GM18505 (cell line): Measurements from ENCODE around the gene TMEM26.

Experiments
- ATAC-seq: cut with Tn5 transposase; IDR thresholded peaks from one replicate; pipeline ENCODE4 v1.9.1; 2021; ENCODE audit not compliant: unreplicated experiment
- POLR2A ChIP-seq: IDR thresholded peaks from 4 replicates; pipeline ENCODE4 v1.6.1; 2011; ENCODE audit warnings: borderline replicate concordance; ENCODE audit not compliant: insufficient read depth, insufficient read length; ENCODE audit errors: extremely low read depth

Gene TMEM26

DNA sequence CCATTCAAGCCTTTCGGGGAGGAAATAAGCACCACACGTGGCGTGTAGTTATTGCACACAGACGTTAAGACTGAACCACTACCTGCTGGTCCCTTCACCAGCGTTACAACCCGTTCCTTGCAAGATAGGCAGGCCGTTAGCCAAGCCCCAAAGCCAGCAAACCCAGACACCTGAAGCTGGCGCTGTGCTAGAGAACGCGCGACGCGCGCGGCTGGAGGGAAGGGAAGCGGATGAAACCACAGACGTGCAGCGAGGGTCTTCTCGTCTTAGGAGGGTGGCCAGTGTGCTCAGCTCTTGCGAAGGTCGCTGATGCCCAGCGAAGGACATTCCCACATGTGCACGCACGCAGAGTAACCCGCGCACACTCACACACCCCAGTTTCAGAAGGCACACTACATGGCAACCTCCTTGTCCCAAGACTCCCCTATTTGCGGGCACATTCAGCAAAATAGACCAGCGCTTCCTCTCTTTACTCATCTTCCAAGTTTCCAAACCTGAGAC is 980 bp downstream of the TMEM26 start:
- no peak for ATAC-seq
- no peak for TF ChIP-seq POLR2A

DNA sequence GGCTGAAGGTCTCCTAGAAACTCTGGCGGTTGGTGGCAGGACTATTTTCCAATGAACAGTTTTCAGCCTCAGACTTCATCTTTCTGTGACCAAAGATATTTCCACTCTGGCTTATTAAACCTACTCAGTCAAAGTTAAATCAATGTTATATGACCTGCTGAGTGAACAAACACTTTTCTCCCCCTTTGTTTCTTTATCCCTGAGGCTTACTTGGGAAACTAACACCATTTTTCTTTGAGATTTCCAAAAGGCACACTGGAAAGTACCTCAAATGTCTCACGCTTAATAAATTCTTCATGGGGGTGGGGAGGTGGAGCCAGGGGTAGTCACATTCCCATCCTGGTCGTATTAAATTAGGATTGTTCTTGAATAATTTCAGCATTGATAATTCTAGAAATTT is 1.8 kb downstream of the TMEM26 start:
- ATAC-seq = no peak
- TF ChIP-seq POLR2A = no peak

DNA sequence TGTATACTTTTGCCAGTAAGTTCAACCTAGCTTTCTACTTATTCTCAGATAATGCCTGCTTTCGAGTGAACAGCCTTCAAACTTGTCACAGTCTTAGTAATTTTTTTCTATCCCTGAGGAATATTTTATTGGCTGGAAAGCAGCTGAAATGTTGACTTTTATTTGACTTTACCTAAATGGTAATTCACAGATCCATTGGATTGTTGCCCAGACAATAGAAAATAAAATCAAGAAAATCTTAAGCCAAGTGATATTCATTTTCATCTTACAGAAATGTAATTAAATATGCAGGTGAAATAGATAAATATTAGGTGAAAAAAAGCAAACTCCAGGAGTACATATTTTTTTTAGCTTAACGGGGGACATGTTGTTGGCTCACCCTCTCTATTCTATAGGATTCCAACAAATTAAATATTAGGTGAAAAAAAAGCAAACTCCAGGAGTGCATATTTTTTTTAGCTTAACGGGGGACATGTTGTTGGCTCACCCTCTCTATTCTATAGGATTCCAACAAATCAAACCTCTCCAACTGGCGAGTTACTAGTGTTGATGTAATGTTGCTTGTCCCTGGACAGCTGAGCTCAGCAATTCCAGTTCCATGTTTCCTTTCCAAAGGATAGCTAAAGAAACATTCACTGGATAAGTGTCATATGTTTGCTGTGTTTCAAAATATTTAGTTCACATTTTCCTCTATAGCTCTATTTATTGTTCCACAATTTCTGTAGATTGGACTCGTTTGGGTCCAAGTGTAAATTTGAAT is 4.2 kb downstream of the TMEM26 start:
- ATAC-seq = no peak

DNA sequence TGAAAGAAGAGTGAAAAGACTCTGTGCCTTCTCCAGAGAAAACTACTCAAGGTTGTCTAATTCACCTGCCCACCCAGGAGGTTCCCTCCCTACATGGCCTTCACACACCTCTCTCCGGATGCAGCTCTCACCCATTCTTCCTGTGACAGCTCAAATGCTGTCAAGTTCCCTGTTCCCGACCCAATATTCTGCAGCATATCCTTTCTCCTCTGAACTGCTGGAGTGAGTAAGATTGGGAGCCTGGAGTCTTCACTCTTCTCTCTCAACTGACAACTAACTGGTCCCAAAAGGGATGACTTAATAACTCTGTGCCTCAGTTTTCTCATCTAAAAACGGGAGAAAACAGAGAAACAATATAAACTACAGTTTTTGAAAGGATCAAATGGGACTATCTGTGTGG is 5.1 kb downstream of the TMEM26 start:
- no peak for ATAC-seq
- no peak for TF ChIP-seq POLR2A

More for the DNA sequence above, 4.2 kb downstream of the TMEM26 start:
- no peak for TF ChIP-seq POLR2A

DNA sequence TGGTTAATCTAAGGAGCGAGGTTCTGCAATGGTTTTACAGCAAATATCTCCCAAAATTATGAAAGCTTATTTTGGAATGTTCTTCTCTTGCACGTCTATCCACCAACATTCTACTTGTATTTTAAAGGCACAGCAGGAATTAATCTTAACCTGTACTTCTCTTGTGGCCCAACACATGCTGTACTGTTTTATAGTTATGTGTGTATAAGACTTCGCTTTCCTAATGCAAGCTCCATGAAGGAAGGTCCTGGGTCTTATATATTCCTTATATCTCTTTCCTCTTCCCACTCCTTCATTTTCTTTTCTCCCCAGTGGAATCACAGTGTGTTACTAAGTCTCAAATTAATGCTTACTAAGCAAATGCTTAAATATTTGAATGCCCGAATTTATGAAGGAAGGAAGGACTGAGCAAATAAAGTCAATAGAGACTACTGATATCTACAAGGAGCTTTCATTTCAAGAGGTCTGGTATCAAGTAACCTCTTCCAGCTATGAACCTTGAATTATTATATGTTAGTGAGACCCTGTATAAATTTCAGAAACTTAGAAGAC is 14.0 kb downstream of the TMEM26 start:
- ATAC-seq = no peak
- TF ChIP-seq POLR2A = no peak

DNA sequence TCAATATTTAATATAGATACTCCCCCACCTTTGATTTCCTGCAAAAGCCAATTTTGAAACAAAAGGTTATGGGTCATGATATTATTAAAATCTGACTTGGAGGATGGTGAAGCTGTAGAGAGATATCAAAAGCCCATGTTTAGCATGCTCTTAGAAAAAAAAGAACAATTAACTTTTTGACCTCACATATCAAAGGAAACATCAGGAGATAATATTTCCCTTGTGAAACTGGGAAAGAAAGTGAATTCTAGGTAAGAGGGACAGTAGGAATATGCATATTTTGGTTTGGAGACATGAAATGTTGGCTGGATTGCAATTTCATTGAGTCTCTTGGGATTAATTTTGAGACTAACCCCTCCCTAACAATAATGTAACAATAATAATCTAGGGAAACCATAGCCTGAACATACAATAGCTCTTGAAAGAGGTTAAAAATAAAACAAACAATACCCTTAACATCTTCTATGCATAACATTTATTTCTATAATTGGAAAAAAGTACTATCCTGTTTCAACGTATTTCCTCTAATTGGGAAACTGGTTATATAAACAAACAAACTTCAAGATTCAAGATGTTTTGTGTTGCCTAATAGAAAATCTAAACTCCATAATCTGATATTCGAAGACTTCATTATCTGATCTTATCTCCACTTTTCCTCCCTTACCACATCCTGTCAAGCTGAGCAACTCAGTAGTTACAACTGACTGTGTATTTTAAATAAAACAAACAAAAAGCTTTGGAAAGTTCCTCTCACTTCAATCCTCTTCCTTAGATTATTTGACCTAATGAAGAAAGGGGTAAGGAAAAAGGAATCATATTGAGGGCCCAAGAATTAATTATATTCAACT is 14.8 kb downstream of the TMEM26 start:
- no peak for TF ChIP-seq POLR2A
- no peak for ATAC-seq

DNA sequence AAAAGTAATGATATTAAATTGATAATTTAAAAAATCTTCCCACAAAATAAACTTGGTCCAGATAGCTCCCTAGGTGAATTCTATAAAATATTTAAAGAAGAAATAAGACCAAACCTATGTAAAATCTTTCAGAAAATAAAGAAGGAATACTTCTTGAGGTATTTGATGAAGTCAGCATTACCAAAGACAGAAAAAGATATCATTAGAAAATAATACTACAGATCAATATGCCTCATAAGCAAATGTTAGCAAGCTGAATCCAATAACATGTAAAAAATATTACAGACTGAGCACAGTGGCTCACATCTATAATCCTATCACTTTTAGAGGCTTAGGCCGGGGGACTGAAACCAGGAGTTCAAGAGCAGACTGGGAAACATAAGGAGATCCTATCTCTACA is 30.0 kb downstream of the TMEM26 start:
- ATAC-seq = no peak
- TF ChIP-seq POLR2A = no peak

DNA sequence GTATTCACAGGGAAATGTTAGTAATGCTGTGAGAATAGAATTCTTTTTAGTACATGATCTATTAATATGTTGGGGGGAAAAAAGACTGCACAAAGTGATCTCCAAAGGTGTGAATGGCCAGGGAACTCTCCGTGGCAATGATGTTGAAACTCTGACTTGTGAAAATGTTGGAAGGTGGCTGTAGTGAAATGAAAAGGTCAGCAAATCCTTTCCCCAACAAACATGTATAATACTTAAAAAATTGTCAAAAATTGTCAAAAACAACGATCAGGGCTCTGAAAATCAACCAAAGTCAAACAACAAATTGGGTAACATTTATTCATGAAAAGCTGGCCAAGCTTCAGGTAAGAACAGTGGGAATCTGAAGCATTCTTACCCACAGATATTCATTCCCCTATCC is 35.5 kb downstream of the TMEM26 start:
- no peak for TF ChIP-seq POLR2A
- no peak for ATAC-seq

DNA sequence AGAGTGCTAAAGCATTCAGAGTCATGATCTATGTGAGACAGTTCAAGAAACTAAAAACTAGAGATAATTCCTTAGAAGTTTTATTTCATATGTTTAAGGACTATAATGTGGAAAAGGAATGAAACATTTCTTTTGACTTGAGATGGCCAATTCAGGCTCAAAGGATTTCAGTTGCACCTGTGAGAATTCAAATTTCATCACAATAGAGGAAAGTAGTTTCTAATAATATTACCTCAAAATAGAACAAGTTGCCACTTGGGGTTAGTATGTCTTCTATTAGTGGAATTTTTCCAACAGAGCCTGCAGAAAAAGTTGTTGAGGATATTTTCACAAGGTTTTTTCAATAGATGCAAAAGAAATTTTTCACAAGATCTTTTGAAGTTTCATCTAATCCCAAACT is 37.4 kb downstream of the TMEM26 start:
- no peak for ATAC-seq
- TF ChIP-seq POLR2A = no peak

DNA sequence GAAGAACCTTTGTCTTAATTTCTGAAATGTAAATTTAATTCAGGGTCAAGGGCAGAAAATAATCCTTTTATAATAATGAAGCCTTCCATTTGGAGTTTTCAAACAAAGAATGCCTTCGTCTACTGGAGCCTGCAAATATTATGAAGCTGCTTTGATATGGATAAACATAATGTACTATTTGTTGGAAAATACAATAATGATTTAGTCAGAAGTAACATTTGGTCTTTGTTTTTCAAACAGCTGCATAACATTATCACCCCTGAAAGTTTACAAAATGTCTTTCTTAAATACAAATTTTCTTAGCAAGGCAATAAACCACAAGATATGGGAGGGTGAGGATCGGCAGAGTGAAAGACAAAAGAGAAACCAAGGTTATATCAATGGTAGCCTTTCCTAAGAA is 41.5 kb downstream of the TMEM26 start:
- no peak for TF ChIP-seq POLR2A
- ATAC-seq = no peak

DNA sequence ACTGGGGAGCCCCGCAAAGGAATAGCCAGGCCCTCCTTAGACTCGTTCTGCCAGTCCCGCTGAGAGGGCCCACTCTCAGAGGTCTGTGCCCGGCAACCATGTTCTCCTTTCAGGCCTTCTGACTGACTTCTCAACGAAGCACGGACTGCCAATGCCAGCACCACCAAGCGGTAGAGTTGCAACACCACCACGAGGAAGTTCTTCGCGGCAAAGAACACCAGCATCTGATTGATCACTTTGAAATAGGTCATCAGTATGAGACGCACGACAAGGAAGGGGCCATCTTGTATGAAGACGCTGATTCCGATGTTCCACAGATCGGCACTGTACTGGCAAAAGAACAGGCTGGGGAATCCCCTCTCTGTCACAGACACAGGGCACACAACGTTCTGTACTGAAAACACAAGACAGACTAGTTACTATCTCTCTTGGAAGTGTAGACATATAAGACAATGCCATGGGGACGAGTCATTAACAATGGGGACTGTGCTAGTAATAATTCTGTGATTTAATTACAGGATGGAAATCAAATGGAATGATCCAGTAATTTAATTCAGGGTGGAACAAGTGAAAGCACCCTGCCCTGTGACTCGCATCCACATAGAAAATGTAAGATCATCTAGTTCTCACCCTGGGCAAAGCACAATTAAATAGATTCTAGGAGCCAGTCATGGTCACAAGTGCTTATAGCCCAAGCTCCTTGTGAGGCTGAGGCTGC is 42.7 kb downstream of the TMEM26 start:
- no peak for TF ChIP-seq POLR2A
- ATAC-seq = no peak

DNA sequence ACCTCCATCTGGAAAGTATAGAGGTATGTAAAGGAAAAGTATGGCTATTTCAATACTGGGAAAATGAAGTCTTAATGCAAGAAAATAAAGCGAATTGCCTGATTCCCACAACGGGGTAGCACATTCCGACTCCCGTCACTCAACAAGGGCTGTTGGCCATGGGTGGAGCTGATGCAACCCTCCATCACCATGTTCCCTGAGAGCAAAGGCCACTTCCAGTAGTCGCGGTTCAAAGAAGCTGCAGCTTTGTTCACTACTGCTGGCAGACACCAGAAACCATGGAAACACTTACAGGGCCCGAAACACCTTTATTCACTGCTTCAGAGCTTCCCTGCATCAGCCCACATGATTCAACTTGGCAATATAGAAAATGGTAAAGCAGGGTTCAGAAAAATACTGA is 44.0 kb downstream of the TMEM26 start:
- no peak for TF ChIP-seq POLR2A
- no peak for ATAC-seq

DNA sequence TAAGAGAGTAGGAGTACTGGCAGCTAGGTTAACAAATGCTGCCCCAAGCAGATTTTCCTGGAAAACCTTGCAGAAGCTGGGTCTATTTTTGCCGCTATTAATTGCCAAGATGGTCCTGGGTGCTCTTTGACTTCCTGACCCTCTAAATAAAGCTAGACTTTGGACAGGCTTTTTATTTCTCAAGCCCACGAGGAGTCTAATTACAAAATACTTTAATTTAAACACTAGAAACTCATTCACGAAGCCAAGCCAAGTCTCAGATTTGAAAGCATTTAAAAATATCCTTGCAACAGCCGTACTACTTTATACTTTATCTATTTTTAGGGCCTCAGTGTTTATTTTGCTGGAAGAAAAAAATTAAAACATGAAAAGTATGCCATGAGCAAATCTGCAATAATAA is 45.1 kb downstream of the TMEM26 start:
- no peak for TF ChIP-seq POLR2A
- no peak for ATAC-seq
